Loucy (cell line): ENCODE measurements around the gene C10orf62.

Experiments used
- EZH2phosphoT487 ChIP-seq: fragments of 200-600 bp; IDR thresholded peaks from 2 replicates; pipeline ENCODE4 v1.6.1; 2018; ENCODE audit warnings: antibody characterized with exemption, mild to moderate bottlenecking, moderate library complexity, borderline replicate concordance
- TF ChIP-seq, protein P1 (sequence below): fragments of 200-600 bp; sonication (generic); conservative IDR thresholded peaks from 2 replicates; pipeline ENCODE4 v1.5.1; 2014; ENCODE audit warnings: mild to moderate bottlenecking, antibody characterized with exemption, low read length

DNA sequence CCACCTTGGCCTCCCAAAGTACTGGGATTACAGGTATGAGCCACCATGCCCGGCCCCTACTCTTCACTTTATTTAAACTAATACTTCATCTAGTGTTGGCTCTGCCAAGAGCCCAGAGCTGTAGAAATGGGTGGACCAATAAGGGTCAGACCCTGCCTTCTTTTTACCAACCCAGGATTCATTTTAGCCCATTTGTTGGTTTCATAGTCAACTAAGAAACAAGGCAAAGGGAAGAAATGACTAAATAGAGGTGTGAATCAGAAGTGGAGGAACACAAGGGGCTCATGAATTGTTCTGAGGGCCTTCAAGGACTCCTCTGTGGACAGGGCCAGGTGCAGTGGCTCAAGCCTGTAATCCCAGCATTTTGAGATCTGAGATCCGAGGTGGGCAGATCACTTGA, 15.8 kb upstream of the C10orf62 start:
- TF ChIP-seq, protein P1, sequence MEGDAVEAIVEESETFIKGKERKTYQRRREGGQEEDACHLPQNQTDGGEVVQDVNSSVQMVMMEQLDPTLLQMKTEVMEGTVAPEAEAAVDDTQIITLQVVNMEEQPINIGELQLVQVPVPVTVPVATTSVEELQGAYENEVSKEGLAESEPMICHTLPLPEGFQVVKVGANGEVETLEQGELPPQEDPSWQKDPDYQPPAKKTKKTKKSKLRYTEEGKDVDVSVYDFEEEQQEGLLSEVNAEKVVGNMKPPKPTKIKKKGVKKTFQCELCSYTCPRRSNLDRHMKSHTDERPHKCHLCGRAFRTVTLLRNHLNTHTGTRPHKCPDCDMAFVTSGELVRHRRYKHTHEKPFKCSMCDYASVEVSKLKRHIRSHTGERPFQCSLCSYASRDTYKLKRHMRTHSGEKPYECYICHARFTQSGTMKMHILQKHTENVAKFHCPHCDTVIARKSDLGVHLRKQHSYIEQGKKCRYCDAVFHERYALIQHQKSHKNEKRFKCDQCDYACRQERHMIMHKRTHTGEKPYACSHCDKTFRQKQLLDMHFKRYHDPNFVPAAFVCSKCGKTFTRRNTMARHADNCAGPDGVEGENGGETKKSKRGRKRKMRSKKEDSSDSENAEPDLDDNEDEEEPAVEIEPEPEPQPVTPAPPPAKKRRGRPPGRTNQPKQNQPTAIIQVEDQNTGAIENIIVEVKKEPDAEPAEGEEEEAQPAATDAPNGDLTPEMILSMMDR, result no peak
- no peak for TF ChIP-seq EZH2phosphoT487
